IMR-90 (cell line): Measurements from ENCODE around the gene TSC22D3. TPM values are rescaled to one million over a fixed set of nuclear protein-coding genes. Genes with fewer than 3 reads are reported as not detected.

Experiments
- ATAC-seq: fragments of 200-7000 bp; cut with Tn5 transposase; 2 replicates; pipeline ENCODE4 v1.9.1; 2020; ENCODE audit warnings: low read depth, mild to moderate bottlenecking, moderate library complexity
- BruUV-seq: library from RNA; stranded (reverse); fragments of 400-500 nt; replicated peaks from 2 replicates; lab custom pipeline; 2021; lab: Mats Ljungman, UMichigan
- CTCF ChIA-PET: fragments of 300-600 bp; formaldehyde crosslinking; extraction: SDS; loops from one replicate; lab custom pipeline; 2021; ENCODE audit warnings: antibody characterized with exemption; lab: Yijun Ruan, JAX
- POLR2A ChIA-PET: fragments of 300-600 bp; sonication (Branson Sonifier 250); formaldehyde crosslinking; loops from one replicate; lab custom pipeline; 2022; ENCODE audit warnings: antibody characterized with exemption; ENCODE audit not compliant: unreplicated experiment; lab: Charles Lee
- DNase-seq: peaks from one replicate; pipeline ENCODE4 v3.0.0; 2013
- H2AFZ ChIP-seq: replicated peaks from 2 replicates; pipeline ENCODE3; 2013; ENCODE audit warnings: low read length, mild to moderate bottlenecking; ENCODE audit not compliant: poor library complexity
- H2AK5ac ChIP-seq: 2 replicates; pipeline ENCODE4 v1.6.1; 2013; ENCODE audit warnings: low read depth, low read length, inconsistent platforms
- H2AK9ac ChIP-seq: replicated peaks from 2 replicates; pipeline ENCODE3; 2013; ENCODE audit warnings: mild to moderate bottlenecking, low read depth, low read length, moderate library complexity; ENCODE audit not compliant: poor library complexity
- H2BK120ac ChIP-seq: 2 replicates; pipeline ENCODE4 v1.6.1; 2013; ENCODE audit warnings: low read depth, low read length, inconsistent platforms
- H2BK15ac ChIP-seq: 3 replicates; pipeline ENCODE4 v1.6.1; 2013; ENCODE audit warnings: low read depth, low read length, inconsistent platforms
- H2BK20ac ChIP-seq: 2 replicates; pipeline ENCODE4 v1.6.1; 2013; ENCODE audit warnings: low read depth, mild to moderate bottlenecking, inconsistent platforms, low read length, moderate library complexity
- H2BK5ac ChIP-seq: 2 replicates; pipeline ENCODE4 v1.6.1; 2013; ENCODE audit warnings: mild to moderate bottlenecking, low read depth, low read length, inconsistent platforms; ENCODE audit not compliant: poor library complexity, severe bottlenecking
- H3K14ac ChIP-seq: replicated peaks from 2 replicates; pipeline ENCODE4 v1.6.1; 2013; ENCODE audit warnings: low read depth, low read length, inconsistent platforms
- H3K18ac ChIP-seq: 2 replicates; pipeline ENCODE4 v1.6.1; 2013; ENCODE audit warnings: low read depth, low read length, control low read depth
- H3K23ac ChIP-seq: 2 replicates; pipeline ENCODE4 v1.6.1; 2013; ENCODE audit warnings: low read depth, low read length, inconsistent platforms
- H3K27ac ChIP-seq: 2 replicates; pipeline ENCODE4 v1.5.1; 2013; ENCODE audit warnings: mild to moderate bottlenecking, control low read depth, low read length; ENCODE audit not compliant: insufficient read depth
- H3K27me3 ChIP-seq: 2 replicates; pipeline ENCODE4 v1.6.1; 2013; ENCODE audit warnings: low read length; ENCODE audit not compliant: control insufficient read depth, insufficient read depth
- H3K36me3 ChIP-seq: 2 replicates; pipeline ENCODE4 v1.6.1; 2013; ENCODE audit warnings: low read length, mixed read lengths; ENCODE audit not compliant: control insufficient read depth, insufficient read depth
- H3K4ac ChIP-seq: 2 replicates; pipeline ENCODE4 v1.6.1; 2013; ENCODE audit warnings: low read depth, low read length, inconsistent platforms
- H3K4me1 ChIP-seq: 2 replicates; pipeline ENCODE4 v1.6.1; 2013; ENCODE audit warnings: low read length, mixed read lengths; ENCODE audit not compliant: control insufficient read depth, insufficient read depth
- H3K4me2 ChIP-seq: 2 replicates; pipeline ENCODE4 v1.6.1; 2013; ENCODE audit warnings: low read depth, mild to moderate bottlenecking, control low read depth, low read length, moderate library complexity
- H3K4me3 ChIP-seq: 2 replicates; pipeline ENCODE4 v1.5.1; 2013; ENCODE audit warnings: low read depth, mild to moderate bottlenecking, control low read depth, low read length, moderate library complexity; ENCODE audit not compliant: insufficient read depth
- H3K56ac ChIP-seq: 2 replicates; pipeline ENCODE4 v1.6.1; 2013; ENCODE audit warnings: low read length, inconsistent platforms; ENCODE audit not compliant: insufficient read depth; ENCODE audit errors: extremely low read depth
- H3K79me1 ChIP-seq, 2 experiments: 2 replicates each; pipeline ENCODE4 v1.6.1; 2013; ENCODE audit warnings: low read length in 2 of 2, inconsistent platforms in 1 of 2, low read depth in 1 of 2
- H3K9ac ChIP-seq: 2 replicates; pipeline ENCODE4 v1.6.1; 2013; ENCODE audit warnings: low read depth, low read length, control low read depth
- H3K9me1 ChIP-seq: 2 replicates; pipeline ENCODE4 v1.6.1; 2013; ENCODE audit warnings: low read length, inconsistent platforms; ENCODE audit not compliant: insufficient read depth
- H3K9me3 ChIP-seq: 2 replicates; pipeline ENCODE4 v1.6.1; 2013; ENCODE audit warnings: low read length; ENCODE audit not compliant: control insufficient read depth, insufficient read depth
- H4K20me1 ChIP-seq: 2 replicates; pipeline ENCODE4 v1.6.1; 2013; ENCODE audit warnings: low read length, inconsistent platforms; ENCODE audit not compliant: insufficient read depth
- H4K5ac ChIP-seq: 2 replicates; pipeline ENCODE4 v1.6.1; 2013; ENCODE audit warnings: mild to moderate bottlenecking, low read depth, low read length, control low read depth
- H4K8ac ChIP-seq, 2 experiments: 2 replicates each; pipeline ENCODE4 v1.6.1; 2013; ENCODE audit warnings: low read depth in 2 of 2, low read length in 2 of 2, control low read depth in 1 of 2, inconsistent platforms in 1 of 2
- H4K91ac ChIP-seq: 2 replicates; pipeline ENCODE4 v1.6.1; 2013; ENCODE audit warnings: low read depth, low read length, inconsistent platforms; ENCODE audit not compliant: insufficient read depth
- BHLHE40 ChIP-seq: fragments of 150-350 bp; IDR thresholded peaks from 2 replicates; pipeline ENCODE4 v1.6.1; 2016; ENCODE audit warnings: mild to moderate bottlenecking, low read depth, low read length
- CEBPB ChIP-seq: IDR thresholded peaks from 2 replicates; pipeline ENCODE4 v1.6.1; 2012; ENCODE audit warnings: low read depth, low read length, improper control_type of control experiment
- CHD1 ChIP-seq: IDR thresholded peaks from 2 replicates; pipeline ENCODE4 v1.6.1; 2012; ENCODE audit warnings: low read depth, low read length, improper control_type of control experiment
- ELK1 ChIP-seq: fragments of 150-350 bp; IDR thresholded peaks from 2 replicates; pipeline ENCODE4 v1.6.1; 2016; ENCODE audit warnings: low read depth, mild to moderate bottlenecking, low read length, moderate library complexity, borderline replicate concordance
- FOS ChIP-seq: fragments of 150-350 bp; IDR thresholded peaks from 2 replicates; pipeline ENCODE4 v1.6.1; 2016; ENCODE audit warnings: low read depth, low read length
- MAFK ChIP-seq: IDR thresholded peaks from 2 replicates; pipeline ENCODE4 v1.6.1; 2012; ENCODE audit warnings: low read depth, low read length, improper control_type of control experiment
- MAZ ChIP-seq: IDR thresholded peaks from 2 replicates; pipeline ENCODE4 v1.6.1; 2012; ENCODE audit warnings: low read depth, mild to moderate bottlenecking, low read length, improper control_type of control experiment, moderate library complexity, borderline replicate concordance
- MXI1 ChIP-seq: IDR thresholded peaks from 2 replicates; pipeline ENCODE4 v1.6.1; 2012; ENCODE audit warnings: low read depth, mild to moderate bottlenecking, low read length, moderate library complexity, borderline replicate concordance
- NFE2L2 ChIP-seq: fragments of 150-350 bp; IDR thresholded peaks from 2 replicates; pipeline ENCODE4 v1.6.1; 2016; ENCODE audit warnings: low read depth, mild to moderate bottlenecking, low read length
- POLR2A ChIP-seq: IDR thresholded peaks from 2 replicates; pipeline ENCODE4 v1.6.1; 2012; ENCODE audit warnings: mild to moderate bottlenecking, low read depth, low read length
- RAD21 ChIP-seq: IDR thresholded peaks from 2 replicates; pipeline ENCODE4 v1.6.1; 2012; ENCODE audit warnings: low read length, improper control_type of control experiment
- RCOR1 ChIP-seq: IDR thresholded peaks from 2 replicates; pipeline ENCODE4 v1.6.1; 2012; ENCODE audit warnings: mild to moderate bottlenecking, low read length, improper control_type of control experiment; ENCODE audit not compliant: insufficient replicate concordance
- RFX5 ChIP-seq: IDR thresholded peaks from 2 replicates; pipeline ENCODE4 v1.8.0; 2012; ENCODE audit warnings: low read depth, mild to moderate bottlenecking, low read length, moderate library complexity
- SMC3 ChIP-seq: fragments of 150-350 bp; IDR thresholded peaks from 2 replicates; pipeline ENCODE4 v1.6.1; 2016; ENCODE audit warnings: low read depth, mild to moderate bottlenecking, antibody characterized with exemption, low read length, moderate library complexity
- USF2 ChIP-seq: fragments of 150-350 bp; IDR thresholded peaks from 2 replicates; pipeline ENCODE4 v1.6.1; 2017; ENCODE audit warnings: mild to moderate bottlenecking, antibody characterized with exemption, low read length, low read depth
- WGBS, 2 experiments: methylation state at CpG; one replicate each; pipeline versions ENCODE4 v1.1.5 to v1.1.7; 2013; ENCODE audit warnings: missing lambda C conversion rate in 2 of 2; ENCODE audit not compliant: insufficient read length in 1 of 2; ENCODE audit errors: extremely low coverage in 2 of 2; 5-methylcytosine and 5-hydroxymethylcytosine counted together
- dilution Hi-C: fragments of 300-500 bp; cut with HindIII; formaldehyde crosslinking; loops from one replicate; pipeline ENCODE4 v1.14.3; 2018; ENCODE audit warnings: low sequenced_read_pairs; ENCODE audit not compliant: unreplicated experiment
- in situ Hi-C: fragments of 300-500 bp; cut with MboI; formaldehyde crosslinking; loops from 3 replicates; pipeline ENCODE4 v1.14.3; 2019; ENCODE audit warnings: low sequenced_read_pairs, inconsistent platforms, mixed read lengths
- intact Hi-C: fragments of 100-400 bp; cut with micrococcal nuclease; formaldehyde crosslinking; loops from 2 replicates; pipeline ENCODE4 v1.10.0; 2022
- polyA plus RNA-seq, 3 experiments: library from polyadenylated mRNA; depleted of rRNA; stranded (reverse); fragments of >200 nt; gene quantifications; 2 replicates each; pipeline ENCODE4 v1.2.3, GENCODE V29; 2012; ENCODE audit warnings: low replicate concordance in 1 of 3
- total RNA-seq: library from RNA; depleted of rRNA; stranded (reverse); fragments of >200 nt; gene quantifications from 2 replicates; pipeline ENCODE4 v1.2.3, GENCODE V29; 2012
- TF ChIP-seq, protein P1 (sequence below): conservative IDR thresholded peaks from 2 replicates; pipeline ENCODE4 v1.5.1; 2012; ENCODE audit warnings: mild to moderate bottlenecking, low read depth, low read length, improper control_type of control experiment

Gene TSC22D3
- total and polyA plus RNA-seq, 2 of the 4 experiments (the other 2 are of a cell fraction): 9.9 to 14.0 TPM

GRCh38 chrX:107763647-107764046, 11.9 kb downstream of the TSC22D3 start:
- ATAC-seq (no peak), DNase-seq (no peak)
- Histone ChIP-seq H3K27ac (no peak overlapping the region), H3K36me3 (no peaks in the 10 kb centered on the region), H3K79me1 (no peaks in the 10 kb centered on the region), H2BK15ac (no peak overlapping the region), H3K4me3 (no peak overlapping the region), H2BK120ac (no peak overlapping the region), H3K4ac (no peak overlapping the region), H4K8ac (no peak overlapping the region), H2BK20ac (no peak overlapping the region), H3K9ac (no peak overlapping the region), H2BK5ac (no peak overlapping the region), H3K4me2 (no peak overlapping the region), H2AFZ (no peak overlapping the region), H3K18ac (no peak overlapping the region), H3K56ac (no peak overlapping the region), H4K20me1 (peaks cover 3% of the 10 kb centered on the region; the same call in 1 of the 2 replicates), H3K9me1 (no peaks in the 10 kb centered on the region), H4K5ac (no peak overlapping the region), H3K4me1 (no peaks in the 10 kb centered on the region), H3K27me3 (peaks cover 60% of the 10 kb centered on the region), H3K14ac (no peak overlapping the region), H4K91ac (no peak overlapping the region), H2AK9ac (no peak overlapping the region), H3K9me3 (no peaks in the 10 kb centered on the region), H2AK5ac (no peak overlapping the region), H3K23ac (no peak overlapping the region)
- BruUV-seq: no TSS peak
- ChIA-PET CTCF (no interaction called here), POLR2A (no interaction called here)
- TF ChIP-seq RCOR1 (no peak), RFX5 (no peak), NFE2L2 (no peak), FOS (no peak), MXI1 (no peak), USF2 (no peak), MAFK (no peak), RAD21 (no peak), SMC3 (no peak), CHD1 (no peak), MAZ (no peak), BHLHE40 (no peak), CEBPB (no peak), ELK1 (no peak), POLR2A (no peak)
- TF ChIP-seq, protein P1, sequence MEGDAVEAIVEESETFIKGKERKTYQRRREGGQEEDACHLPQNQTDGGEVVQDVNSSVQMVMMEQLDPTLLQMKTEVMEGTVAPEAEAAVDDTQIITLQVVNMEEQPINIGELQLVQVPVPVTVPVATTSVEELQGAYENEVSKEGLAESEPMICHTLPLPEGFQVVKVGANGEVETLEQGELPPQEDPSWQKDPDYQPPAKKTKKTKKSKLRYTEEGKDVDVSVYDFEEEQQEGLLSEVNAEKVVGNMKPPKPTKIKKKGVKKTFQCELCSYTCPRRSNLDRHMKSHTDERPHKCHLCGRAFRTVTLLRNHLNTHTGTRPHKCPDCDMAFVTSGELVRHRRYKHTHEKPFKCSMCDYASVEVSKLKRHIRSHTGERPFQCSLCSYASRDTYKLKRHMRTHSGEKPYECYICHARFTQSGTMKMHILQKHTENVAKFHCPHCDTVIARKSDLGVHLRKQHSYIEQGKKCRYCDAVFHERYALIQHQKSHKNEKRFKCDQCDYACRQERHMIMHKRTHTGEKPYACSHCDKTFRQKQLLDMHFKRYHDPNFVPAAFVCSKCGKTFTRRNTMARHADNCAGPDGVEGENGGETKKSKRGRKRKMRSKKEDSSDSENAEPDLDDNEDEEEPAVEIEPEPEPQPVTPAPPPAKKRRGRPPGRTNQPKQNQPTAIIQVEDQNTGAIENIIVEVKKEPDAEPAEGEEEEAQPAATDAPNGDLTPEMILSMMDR: no peak
- dilution Hi-C loops (no loop called here), intact Hi-C loops (no loop called here), in situ Hi-C loops (no loop called here)
- WGBS, 2 experiments: no CpG with 5 or more reads among the region's 1 CpG
